A549 treated with Hydrocortisone at 1 μM for 4 hours (cell line): ENCODE results near the gene AVPI1. TPM values are rescaled to one million over a fixed set of nuclear protein-coding genes. Genes with fewer than 3 reads are reported as not detected.

Source experiments
- total RNA-seq: library from RNA; stranded (reverse); fragments of 200-300 nt; extraction: Qiagen RNA extraction; gene quantifications from 5 replicates; pipeline ENCODE4 v1.2.3, GENCODE V29; 2022

AVPI1 gene
- total RNA-seq = 82.5 to 134 TPM (median 124 TPM) in 5 replicates

GRCh38 chr10:97686962-97687784, at the start of gene AVPI1:
Gene AVPI1 (minus strand): TSS chr10:97687241. CDS start chr10:97679905, 7,336 bp downstream.

GRCh38 chr10:97713339-97713825, 26.3 kb upstream of the AVPI1 start, which contains the start of gene MARVELD1:
Gene MARVELD1 (plus strand): TSS chr10:97713730. CDS start chr10:97713877, 147 bp downstream.

GRCh38 chr10:97640174-97640867, 46.7 kb downstream of the AVPI1 start, which contains the start of gene PI4K2A:
Gene PI4K2A (plus strand): TSS chr10:97640671. CDS start chr10:97640743, 72 bp downstream.

GRCh38 chr10:97632949-97633884, 53.8 kb downstream of the AVPI1 start, which contains the start of gene MORN4:
Gene MORN4 (minus strand): TSS chr10:97633500. CDS start chr10:97619653, 13,847 bp downstream.

Other genes starting within 250 kb of the AVPI1 start
- 51.7 to 58.9 TPM (median 54.8 TPM) in 5 replicates for gene EXOSC1, start 241.2 kb downstream of the AVPI1 start, total RNA-seq
- gene ZDHHC16, start 241.1 kb downstream of the AVPI1 start, total RNA-seq = 47.0 to 52.7 TPM (median 51.7 TPM) in 5 replicates
- gene MMS19, start 188.8 kb downstream of the AVPI1 start, total RNA-seq = 47.4 to 50.9 TPM (median 48.9 TPM) in 5 replicates
- 15.5 to 22.8 TPM (median 20.0 TPM) in 5 replicates for gene UBTD1, start 188.3 kb downstream of the AVPI1 start, total RNA-seq
- gene ANKRD2, start 114.5 kb downstream of the AVPI1 start, total RNA-seq = 5.6 to 8.9 TPM (median 7.3 TPM) in 5 replicates
- gene HOGA1, start 102.9 kb downstream of the AVPI1 start, total RNA-seq = 1.9 to 2.8 TPM (median 2.4 TPM) in 5 replicates
- 0.10 to 0.16 TPM in 2 of 5 replicates, not detected in the others for gene C10orf62, start 97.5 kb downstream of the AVPI1 start, total RNA-seq
- gene MORN4, start 53.7 kb downstream of the AVPI1 start, total RNA-seq = 6.4 to 7.7 TPM (median 7.5 TPM) in 5 replicates
- 22.0 to 24.9 TPM (median 23.7 TPM) in 5 replicates for gene PI4K2A, start 46.6 kb downstream of the AVPI1 start, total RNA-seq
- gene MARVELD1, start 26.5 kb upstream of the AVPI1 start, total RNA-seq = 43.3 to 55.7 TPM (median 54.3 TPM) in 5 replicates
- 20.2 to 24.5 TPM (median 22.9 TPM) in 5 replicates for gene ZFYVE27, start 49.9 kb upstream of the AVPI1 start, total RNA-seq
- gene SFRP5, start 84.8 kb upstream of the AVPI1 start, total RNA-seq = 2.2 to 2.7 TPM (median 2.6 TPM) in 5 replicates
- 3.3 to 3.8 TPM (median 3.5 TPM) in 5 replicates for gene GOLGA7B, start 162.6 kb upstream of the AVPI1 start, total RNA-seq